Cardiac muscle cell (in vitro differentiated cells and primary cell): ENCODE measurements around the gene RIMS4. TPM values are rescaled to one million over a fixed set of nuclear protein-coding genes. Genes with fewer than 3 reads are reported as not detected.

Source experiments
- DNase-seq, 2 donors: peaks; one replicate each; pipeline versions ENCODE4 v3.0.0 to v3.0.0-alpha.2; 2010 to 2017; ENCODE audit warnings: low read depth in 1 of 2, low spot score in 1 of 2
- H3K27ac ChIP-seq: fragments of 200-600 bp; sonication (generic); 2 replicates; pipeline ENCODE4 v1.5.1; 2016
- H3K27me3 ChIP-seq: fragments of 200-600 bp; sonication (generic); 2 replicates; pipeline ENCODE4 v1.6.0; 2016; ENCODE audit warnings: control low read depth
- H3K36me3 ChIP-seq: fragments of 200-600 bp; sonication (generic); 2 replicates; pipeline ENCODE4 v1.5.1; 2016; ENCODE audit warnings: control low read depth
- H3K4me1 ChIP-seq: fragments of 200-600 bp; sonication (generic); 2 replicates; pipeline ENCODE4 v1.8.1; 2017; ENCODE audit warnings: low read depth, mild to moderate bottlenecking, mixed run types
- H3K4me3 ChIP-seq: fragments of 200-600 bp; sonication (generic); 2 replicates; pipeline ENCODE4 v1.5.1; 2016; ENCODE audit warnings: mild to moderate bottlenecking
- H3K9me3 ChIP-seq: fragments of 200-600 bp; sonication (generic); 2 replicates; pipeline ENCODE4 v1.5.1; 2017; ENCODE audit warnings: low read depth, mild to moderate bottlenecking, control low read depth
- CTCF ChIP-seq: IDR thresholded peaks from 2 replicates; pipeline ENCODE4 v1.5.1; 2012; ENCODE audit warnings: low read depth, mild to moderate bottlenecking, low read length
- polyA plus RNA-seq: library from polyadenylated mRNA; unstranded; fragments of >200 nt; fragmentation: Nextera tagmentation; extraction: Ambion mirVana; gene quantifications from 2 replicates; pipeline ENCODE4 v1.2.1, GENCODE V29; 2016
- total RNA-seq: library from RNA; depleted of rRNA; stranded (reverse); fragments of >200 nt; gene quantifications from 2 replicates; pipeline ENCODE4 v1.2.3, GENCODE V29; 2016

The RIMS4 gene
- total and polyA plus RNA-seq, 2 experiments from 2014 or later = 3.6 to 4.3 TPM

- no peak for DNase-seq
- Histone ChIP-seq H3K27ac (no peak overlapping the region), H3K27me3 (no peaks in the 10 kb centered on the region), H3K36me3 (no peaks in the 10 kb centered on the region), H3K4me3 (no peak overlapping the region), H3K9me3 (no peaks in the 10 kb centered on the region), H3K4me1 (peaks cover 3% of the 10 kb centered on the region)
- TF ChIP-seq CTCF = no peak
Observed at GRCh38 chr20:44795836-44796235, 14.5 kb downstream of the RIMS4 start.

GRCh38 chr20:44792796-44793195 is 17.6 kb downstream of the RIMS4 start:
- no peak overlapping the region for H3K27ac ChIP-seq
- no peak for DNase-seq
- no peaks in the 10 kb centered on the region for H3K36me3 ChIP-seq
- peaks cover 12% of the 10 kb centered on the region for H3K4me1 ChIP-seq
- no peak for TF ChIP-seq CTCF
- no peaks in the 10 kb centered on the region for H3K27me3 ChIP-seq
- H3K4me3 ChIP-seq = no peak overlapping the region
- no peaks in the 10 kb centered on the region for H3K9me3 ChIP-seq

GRCh38 chr20:44790638-44791393 is 19.5 kb downstream of the RIMS4 start:
- Histone ChIP-seq H3K9me3 (no peaks in the 10 kb centered on the region), H3K4me3 (no peak overlapping the region), H3K27me3 (no peaks in the 10 kb centered on the region), H3K27ac (peak overlapping the region; percentile 13), H3K36me3 (no peaks in the 10 kb centered on the region), H3K4me1 (peaks cover 12% of the 10 kb centered on the region)
- DNase-seq = peak in 1 of 2 donors; percentile 63
- no peak for TF ChIP-seq CTCF

GRCh38 chr20:44788706-44789456 is 21.5 kb downstream of the RIMS4 start:
- H3K36me3 ChIP-seq = no peaks in the 10 kb centered on the region
- H3K27ac ChIP-seq = no peak overlapping the region
- H3K27me3 ChIP-seq = no peaks in the 10 kb centered on the region
- no peak for DNase-seq
- no peaks in the 10 kb centered on the region for H3K9me3 ChIP-seq
- no peak overlapping the region for H3K4me3 ChIP-seq
- no peak for TF ChIP-seq CTCF
- peaks cover 12% of the 10 kb centered on the region for H3K4me1 ChIP-seq

- Histone ChIP-seq H3K36me3 (no peaks in the 10 kb centered on the region), H3K4me3 (no peak overlapping the region), H3K9me3 (no peaks in the 10 kb centered on the region), H3K27ac (no peak overlapping the region), H3K27me3 (no peaks in the 10 kb centered on the region), H3K4me1 (peaks cover 12% of the 10 kb centered on the region)
- DNase-seq = no peak
- no peak for TF ChIP-seq CTCF
Observed at GRCh38 chr20:44787299-44787698, 23.0 kb downstream of the RIMS4 start.
